ENCODE measurements around the gene MRPL9.

Gene MRPL9

DNA sequence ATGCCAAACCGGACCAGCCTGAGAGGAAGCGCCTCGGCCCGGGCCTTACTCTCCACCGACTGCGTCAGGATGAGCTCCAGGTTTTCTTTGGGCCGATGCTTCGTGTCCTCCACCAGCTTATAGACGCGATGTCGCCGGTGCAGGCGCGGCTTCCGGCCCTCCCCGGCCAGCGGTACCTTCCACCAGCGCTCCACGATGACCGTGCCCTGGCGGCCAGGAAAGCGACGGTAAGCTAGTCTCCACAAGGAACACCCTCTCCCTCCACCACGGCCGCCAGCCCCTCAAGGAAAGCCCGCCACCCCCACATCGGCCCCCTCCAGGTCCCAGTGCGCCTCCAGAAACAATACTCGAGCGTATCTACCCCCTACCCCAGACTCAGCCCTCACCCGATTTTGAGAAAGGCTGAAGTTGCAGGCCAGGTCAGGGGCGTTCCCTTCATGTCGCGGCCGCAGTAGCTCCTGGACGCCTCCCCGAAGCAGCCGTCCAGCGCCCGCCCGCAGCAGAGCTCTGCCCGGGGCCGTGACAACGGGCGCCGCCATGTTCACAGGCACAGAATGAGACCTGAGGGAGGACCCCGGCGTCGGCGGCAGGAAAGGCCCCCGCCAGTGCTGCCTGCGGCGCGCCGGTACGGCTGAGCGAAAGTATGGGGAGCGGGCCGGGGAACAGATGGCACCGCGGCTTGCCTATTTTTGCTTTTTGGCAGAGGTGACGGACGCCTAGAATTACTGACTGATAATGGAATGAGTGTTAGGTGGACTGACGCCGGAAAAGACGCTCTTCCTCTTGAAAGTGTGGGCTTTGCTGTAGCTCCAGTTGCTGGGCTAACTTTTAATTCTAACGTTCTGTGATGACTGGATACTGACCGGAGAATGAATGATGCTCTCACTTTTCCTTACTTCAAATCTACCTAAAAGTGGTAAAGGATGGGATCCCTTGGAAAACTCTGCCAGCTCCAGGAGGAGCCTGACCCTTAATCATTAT is at the start of gene MRPL9:
TSS of gene MRPL9 (minus strand) at position 556 of the 981 bp plus-strand sequence. CDS start at position 539, 17 bp downstream.
- peak; percentile 23 for DNase-seq (ENCODE audit: low read depth)

DNA sequence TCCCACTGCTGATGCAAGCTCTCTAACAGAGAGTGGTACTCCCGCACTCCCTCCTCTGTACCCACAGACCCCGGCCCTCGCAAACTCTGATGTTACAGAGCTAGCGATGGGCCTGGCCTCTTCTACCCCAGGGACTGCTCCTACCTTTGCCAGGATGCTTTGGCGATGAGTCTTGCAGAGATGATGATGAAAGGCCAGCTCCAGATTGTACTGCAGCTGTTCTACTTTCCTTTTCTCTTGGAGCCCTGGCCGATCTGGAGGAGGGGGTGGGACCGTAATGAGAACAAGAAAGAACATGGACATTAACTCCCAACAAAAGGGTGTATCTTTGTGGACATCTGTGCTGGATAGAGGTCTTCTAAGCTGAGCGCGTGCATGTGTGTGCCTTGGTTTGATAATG is 47.9 kb upstream of the MRPL9 start:
- no peak for DNase-seq (ENCODE audit: low read depth)

GRCh38 chr1:151809985-151810556 is 46.8 kb upstream of the MRPL9 start:
- no peak for DNase-seq (ENCODE audit: low read depth)

- no peak for DNase-seq (ENCODE audit: low read depth)
Measured at GRCh38 chr1:151809290-151809984, 46.1 kb upstream of the MRPL9 start.

- no peak for DNase-seq (ENCODE audit: low read depth)
Measured at GRCh38 chr1:151807766-151808165, 44.5 kb upstream of the MRPL9 start.

- DNase-seq (ENCODE audit: low read depth): no peak
Measured at GRCh38 chr1:151807131-151807530, 43.8 kb upstream of the MRPL9 start.

- no peak for DNase-seq (ENCODE audit: low read depth)
Measured at GRCh38 chr1:151806170-151806569, 42.9 kb upstream of the MRPL9 start.

GRCh38 chr1:151805066-151805820 is 41.9 kb upstream of the MRPL9 start, which contains the start of gene LINGO4:
LINGO4 (minus strand) TSS chr1:151805419; CDS start chr1:151802704, 2,715 bp downstream.
- DNase-seq (ENCODE audit: low read depth): no peak

DNA sequence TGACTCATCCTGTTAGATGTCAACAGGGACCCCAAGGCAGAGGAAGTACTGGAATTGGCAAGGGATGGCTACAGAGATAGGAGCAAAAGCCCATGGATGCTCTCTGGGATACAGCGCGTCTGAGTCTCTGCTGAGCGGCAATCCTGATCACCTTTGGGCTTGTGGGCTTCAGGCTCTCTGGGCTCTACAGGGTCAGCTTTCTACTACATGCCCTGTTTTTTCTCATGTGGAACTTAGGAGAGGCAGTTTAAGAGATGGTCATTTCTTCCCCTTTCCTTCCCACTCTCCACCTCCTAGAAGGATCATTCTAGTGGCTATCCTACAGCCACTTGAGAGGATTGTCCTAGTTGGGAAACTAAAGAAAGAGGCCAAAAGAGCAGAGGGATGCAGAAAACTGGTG is 40.6 kb upstream of the MRPL9 start:
- DNase-seq (ENCODE audit: low read depth): no peak

- DNase-seq (ENCODE audit: low read depth): no peak
Measured at GRCh38 chr1:151803164-151803563, 39.9 kb upstream of the MRPL9 start.

DNA sequence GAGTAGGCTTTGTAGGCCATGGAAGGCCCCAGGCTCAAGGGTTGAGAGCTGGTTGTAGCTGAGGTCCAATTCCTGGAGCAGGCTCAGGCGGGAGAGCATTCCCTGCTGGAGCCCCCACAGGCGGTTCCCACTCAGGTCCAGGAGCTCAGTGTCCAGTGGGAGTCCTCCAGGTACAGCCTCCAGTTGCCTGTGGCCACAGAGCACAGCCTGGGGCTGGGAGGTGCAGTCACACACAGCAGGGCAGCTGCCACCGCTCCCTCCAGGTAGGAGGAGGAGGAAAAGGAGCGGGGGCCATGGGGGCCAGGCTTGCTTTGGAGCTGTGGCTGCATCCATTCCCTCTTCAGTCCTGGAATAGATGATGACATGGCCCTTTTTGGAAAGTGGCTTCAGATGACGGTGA is 39.1 kb upstream of the MRPL9 start:
- no peak for DNase-seq (ENCODE audit: low read depth)

GRCh38 chr1:151801846-151802245 is 38.5 kb upstream of the MRPL9 start:
- no peak for DNase-seq (ENCODE audit: low read depth)

DNA sequence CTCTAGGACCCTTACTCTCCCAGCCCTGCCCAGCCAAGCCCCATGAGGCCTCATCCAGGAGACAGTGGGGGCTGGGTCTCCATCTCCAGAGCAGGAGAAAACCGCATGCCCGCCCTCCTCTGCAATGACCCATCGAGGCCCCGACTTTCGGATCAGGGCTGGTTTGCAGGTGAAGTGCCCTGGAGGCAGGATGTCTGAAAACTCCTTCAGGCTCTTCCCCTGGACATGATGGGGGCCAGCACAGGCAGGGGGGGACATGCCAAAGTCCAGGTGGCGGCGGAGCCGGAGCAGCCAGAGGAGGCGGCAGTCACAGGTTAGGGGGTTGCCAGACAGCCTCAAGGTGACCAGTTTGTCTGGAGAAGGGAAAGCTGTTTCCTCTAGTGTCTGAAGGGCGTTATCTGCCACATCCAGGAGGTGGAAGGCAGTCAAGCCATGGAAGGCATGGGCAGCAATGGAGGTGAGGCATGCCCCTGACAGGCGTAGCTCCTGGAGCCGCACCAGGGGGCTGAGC is 38.1 kb upstream of the MRPL9 start:
- no peak for DNase-seq (ENCODE audit: low read depth)

DNA sequence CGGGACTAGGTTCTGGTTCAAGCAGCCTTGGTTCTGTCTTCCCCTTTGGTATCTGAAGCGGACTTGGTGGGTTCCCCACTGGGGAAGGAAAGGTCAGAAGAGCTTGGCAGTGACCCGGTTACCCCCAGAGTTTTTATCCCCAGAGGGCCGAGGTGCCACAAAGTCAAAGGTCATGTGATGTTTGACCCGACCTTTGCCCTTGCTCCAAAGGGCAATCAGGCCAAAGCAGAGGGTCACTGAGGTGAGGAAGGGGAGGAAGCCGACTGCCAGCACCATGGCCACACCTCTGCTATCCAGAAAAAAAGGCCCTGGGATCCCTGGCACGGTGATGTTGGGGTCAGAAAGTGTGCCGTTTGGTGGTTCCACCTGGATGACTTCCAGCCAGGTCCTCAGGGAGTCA is 37.5 kb upstream of the MRPL9 start:
- DNase-seq (ENCODE audit: low read depth): no peak

DNA sequence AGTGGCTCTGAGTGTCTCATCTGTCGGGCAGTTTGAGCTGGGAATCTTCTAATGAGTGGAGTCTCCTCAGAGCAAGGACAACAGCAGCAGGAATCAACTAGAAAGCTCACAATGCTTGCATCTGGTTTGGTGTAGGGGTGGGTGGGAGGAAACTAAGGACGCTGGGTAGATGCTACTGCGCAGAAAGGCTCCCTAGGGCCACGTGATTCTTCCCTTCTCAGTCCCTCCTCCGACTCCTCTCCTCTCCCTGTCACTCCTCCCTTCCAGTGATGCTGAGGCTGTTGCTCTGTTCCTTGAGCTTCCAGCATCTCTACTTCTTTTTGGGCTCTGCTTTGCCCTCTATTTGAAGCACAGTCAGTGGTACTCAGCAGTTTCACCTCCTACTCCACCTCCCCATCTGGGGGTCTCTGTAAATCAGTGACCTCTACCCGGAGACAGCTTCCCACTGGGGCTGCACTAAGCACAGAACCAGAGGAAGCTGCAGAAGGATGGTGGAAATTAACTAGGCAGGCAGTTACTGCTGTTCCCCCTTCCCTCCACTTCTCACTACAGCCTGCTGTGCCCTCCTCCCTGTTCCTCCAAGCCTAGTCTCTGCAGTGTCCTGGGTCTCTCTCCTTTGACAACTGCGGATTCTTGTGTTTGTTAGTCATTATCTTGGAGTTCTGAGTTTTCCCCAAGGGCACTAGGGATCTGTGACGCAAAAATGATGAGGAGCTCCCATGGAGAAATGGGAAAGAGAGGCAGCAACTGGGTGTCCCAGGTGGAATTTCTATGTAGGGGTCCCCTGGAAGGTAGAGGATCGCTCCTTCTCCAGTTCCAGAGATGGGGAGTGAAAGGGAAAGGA is 36.1 kb upstream of the MRPL9 start:
- no peak for DNase-seq (ENCODE audit: low read depth)

- no peak for DNase-seq (ENCODE audit: low read depth)
Measured at GRCh38 chr1:151798571-151798970, 35.3 kb upstream of the MRPL9 start.

GRCh38 chr1:151790940-151791651 is 27.8 kb upstream of the MRPL9 start:
- DNase-seq (ENCODE audit: low read depth): no peak

- DNase-seq (ENCODE audit: low read depth): peak; percentile 99
Measured at GRCh38 chr1:151790071-151790939, 27.0 kb upstream of the MRPL9 start, which contains the start of gene TDRKH. TDRKH (minus strand) TSS chr1:151790500; CDS start chr1:151783022, 7,478 bp downstream.

DNA sequence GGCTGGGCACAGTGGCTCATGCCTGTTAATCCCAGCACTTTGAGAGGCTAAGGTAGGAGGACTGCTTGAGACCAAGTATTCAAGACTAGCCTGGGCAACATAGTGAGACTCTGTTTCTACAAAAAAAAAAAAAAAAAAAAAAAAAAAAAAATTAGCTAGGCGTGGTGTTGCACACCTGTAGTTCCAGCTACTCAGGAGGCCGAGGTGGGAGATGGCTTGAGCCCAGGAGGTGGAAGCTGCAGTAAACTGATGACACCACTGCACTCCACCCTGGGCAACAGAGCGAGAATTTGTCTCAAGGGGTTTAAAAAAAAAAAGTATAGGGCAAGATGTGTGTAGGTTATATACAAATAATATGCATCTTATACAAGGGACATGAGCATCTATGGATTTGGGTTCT is 24.4 kb upstream of the MRPL9 start:
- no peak for DNase-seq (ENCODE audit: low read depth)
